Amniotic epithelial cell (primary cell): ENCODE results near the gene WDR33.

Experiments
- DNase-seq: peaks from one replicate; pipeline ENCODE4 v3.0.0-alpha.2; 2010; ENCODE audit warnings: low read depth

Gene WDR33

DNA sequence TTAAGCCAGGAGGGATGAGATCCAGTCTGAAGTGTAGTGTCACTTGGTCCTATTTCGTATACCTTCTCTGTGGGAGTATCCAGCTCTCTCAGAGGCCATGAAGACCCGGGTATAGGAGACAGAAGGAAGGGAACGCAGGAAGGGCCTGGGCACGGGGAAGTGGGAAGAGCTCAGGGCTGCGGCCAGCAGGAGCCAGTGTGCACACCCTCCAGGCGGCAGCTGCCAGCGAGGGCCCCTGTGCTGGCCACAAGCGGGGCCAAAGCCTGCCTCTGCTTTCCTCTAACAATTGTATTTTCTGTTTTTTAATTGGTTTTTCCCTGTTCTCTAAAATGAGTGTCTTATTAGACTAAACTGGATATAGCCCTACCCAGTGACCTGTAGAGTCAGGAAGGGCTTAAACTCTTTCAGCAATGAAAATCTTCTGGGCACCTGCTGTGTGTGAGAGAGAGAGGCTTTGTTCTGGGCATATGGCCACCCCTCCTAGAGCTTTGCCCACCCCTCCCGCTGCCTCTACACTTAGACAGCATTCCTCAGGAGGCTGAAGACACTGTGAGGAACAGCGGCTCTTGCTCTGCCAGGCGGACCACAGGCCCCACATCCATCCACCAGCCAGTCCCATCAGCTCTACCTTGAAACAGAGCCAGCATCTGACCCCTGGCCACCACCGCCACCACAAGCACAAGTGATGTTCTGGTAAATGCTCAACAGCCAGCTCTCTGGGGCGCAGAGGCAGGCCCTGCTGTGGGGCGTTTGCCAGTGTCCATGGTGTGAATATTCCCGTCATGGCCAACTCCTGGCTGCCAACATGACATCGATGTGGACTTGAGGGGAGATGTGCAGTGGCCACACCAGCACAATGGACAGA, 155.5 kb downstream of the WDR33 start:
- no peak for DNase-seq

DNA sequence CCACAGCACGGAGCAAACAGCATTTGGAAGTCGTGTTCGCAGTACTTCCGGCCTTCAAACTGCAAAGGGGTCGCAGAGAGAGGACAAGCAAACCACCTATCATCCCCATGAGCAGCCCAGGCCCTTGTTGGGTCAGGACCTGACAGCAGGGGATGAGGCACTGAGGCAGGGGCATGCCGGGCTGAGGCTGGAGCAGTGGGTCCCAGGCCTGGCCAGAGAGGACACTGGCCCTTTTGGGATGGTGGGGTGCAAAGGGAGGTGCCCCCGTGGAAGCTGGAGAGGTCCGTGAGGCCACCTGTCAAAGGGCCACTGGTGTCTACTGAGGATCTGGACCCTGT, 156.2 kb downstream of the WDR33 start:
- DNase-seq: no peak

- no peak for DNase-seq
Observed at GRCh38 chr2:127654084-127654837, 156.7 kb downstream of the WDR33 start.

- no peak for DNase-seq
Observed at GRCh38 chr2:127653421-127654083, 157.4 kb downstream of the WDR33 start.

DNA sequence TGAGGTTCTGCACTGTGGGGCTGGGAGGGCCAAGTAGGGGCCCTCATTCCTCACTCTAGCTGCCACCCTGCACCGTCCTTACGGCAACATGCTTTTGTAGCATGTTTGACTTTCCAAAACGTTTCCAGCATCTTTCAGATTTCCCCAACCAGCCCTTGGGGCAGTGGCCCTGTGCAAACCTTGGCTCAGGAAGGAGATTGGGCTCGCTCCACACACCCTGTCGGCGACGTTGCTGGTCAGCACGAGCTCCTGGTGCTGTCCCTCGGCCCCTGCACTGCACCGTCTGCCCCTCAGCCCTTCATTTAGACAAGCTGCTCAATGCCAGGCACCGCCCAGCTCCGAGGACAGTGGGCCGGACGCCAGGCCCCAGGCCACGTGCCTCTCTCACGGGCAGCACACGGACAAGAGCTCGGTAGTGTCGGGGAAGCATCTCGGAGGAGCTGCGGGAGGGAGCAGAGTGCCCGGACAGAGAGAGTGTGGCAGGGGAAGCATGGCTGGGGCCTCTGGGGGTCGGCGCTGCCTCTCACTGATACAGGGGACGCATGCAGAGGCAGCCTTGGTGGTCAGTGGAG, 158.1 kb downstream of the WDR33 start:
- no peak for DNase-seq

DNA sequence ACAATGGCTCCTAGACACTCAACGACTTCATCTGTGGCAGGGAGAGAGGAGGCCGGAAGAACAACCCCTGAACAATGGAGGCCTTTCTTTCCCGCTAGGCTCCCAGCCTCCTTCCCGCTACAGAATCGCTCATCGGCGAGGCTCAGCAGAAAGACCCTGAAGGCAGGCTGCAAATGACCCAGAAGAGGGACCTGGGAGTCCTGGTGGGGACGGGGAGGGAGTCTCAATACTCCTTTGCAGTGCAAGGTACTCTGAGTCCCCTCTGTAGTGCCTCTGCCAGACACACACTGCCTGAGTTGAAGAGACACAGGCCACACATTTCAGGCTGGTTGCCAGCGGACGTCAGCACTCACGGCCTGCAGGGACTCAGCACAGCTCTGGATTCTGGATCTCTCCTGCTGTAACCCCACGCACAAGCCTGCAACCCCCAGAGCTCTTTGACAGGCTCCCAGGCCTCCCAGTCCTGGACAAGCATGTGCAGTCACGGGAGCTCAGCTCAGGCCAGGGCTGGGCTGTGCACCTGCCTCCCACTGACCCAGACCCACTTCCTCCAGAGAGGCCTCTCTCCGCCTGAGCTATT, 158.9 kb downstream of the WDR33 start:
- DNase-seq: peak; percentile 56

DNA sequence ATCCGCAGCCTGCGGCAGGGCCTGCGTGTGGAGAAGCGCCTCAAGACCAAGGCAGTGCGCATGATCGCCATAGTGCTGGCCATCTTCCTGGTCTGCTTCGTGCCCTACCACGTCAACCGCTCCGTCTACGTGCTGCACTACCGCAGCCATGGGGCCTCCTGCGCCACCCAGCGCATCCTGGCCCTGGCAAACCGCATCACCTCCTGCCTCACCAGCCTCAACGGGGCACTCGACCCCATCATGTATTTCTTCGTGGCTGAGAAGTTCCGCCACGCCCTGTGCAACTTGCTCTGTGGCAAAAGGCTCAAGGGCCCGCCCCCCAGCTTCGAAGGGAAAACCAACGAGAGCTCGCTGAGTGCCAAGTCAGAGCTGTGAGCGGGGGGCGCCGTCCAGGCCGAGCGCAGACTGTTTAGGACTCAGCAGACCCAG, 159.6 kb downstream of the WDR33 start:
- no peak for DNase-seq
